OCI-LY1 (cell line): ENCODE results near the gene LRRC40.

Source experiments
- H2AFZ ChIP-seq: fragments of 200-600 bp; sonication (generic), shearing (Covaris generic); 2 replicates; pipeline ENCODE4 v1.6.0; 2014; ENCODE audit warnings: antibody characterized with exemption, mild to moderate bottlenecking, low read length
- H3F3A ChIP-seq: fragments of 200-600 bp; sonication (generic), shearing (Covaris generic); 2 replicates; pipeline ENCODE4 v1.6.0; 2014; ENCODE audit warnings: mild to moderate bottlenecking, antibody characterized with exemption, low read length, moderate library complexity; ENCODE audit not compliant: insufficient read depth
- H3K27ac ChIP-seq: fragments of 200-600 bp; sonication (generic); 2 replicates; pipeline ENCODE4 v1.5.1; 2014; ENCODE audit warnings: low read length, mixed run types, mild to moderate bottlenecking, low read depth; ENCODE audit not compliant: poor library complexity, severe bottlenecking
- H3K27me3 ChIP-seq: fragments of 200-600 bp; sonication (generic); 2 replicates; pipeline ENCODE4 v1.6.0; 2014; ENCODE audit warnings: antibody characterized with exemption, mild to moderate bottlenecking, low read length, moderate library complexity; ENCODE audit not compliant: insufficient read depth
- H3K36me3 ChIP-seq: fragments of 200-600 bp; sonication (generic); 2 replicates; pipeline ENCODE4 v1.6.1; 2014; ENCODE audit warnings: mild to moderate bottlenecking, antibody characterized with exemption, low read length, moderate library complexity, mixed read lengths; ENCODE audit not compliant: insufficient read depth
- H3K4me1 ChIP-seq: fragments of 200-600 bp; sonication (generic); 2 replicates; pipeline ENCODE4 v1.5.1; 2014; ENCODE audit warnings: mild to moderate bottlenecking, low read length, moderate library complexity; ENCODE audit not compliant: insufficient read depth, severe bottlenecking
- H3K4me2 ChIP-seq: fragments of 200-600 bp; sonication (generic), shearing (Covaris generic); 2 replicates; pipeline ENCODE4 v1.6.1; 2014; ENCODE audit warnings: low read length
- H3K4me3 ChIP-seq: fragments of 200-600 bp; sonication (generic); 2 replicates; pipeline ENCODE4 v1.5.1; 2014; ENCODE audit warnings: low read length, low read depth, mild to moderate bottlenecking, mixed read lengths; ENCODE audit not compliant: poor library complexity, severe bottlenecking
- H3K79me2 ChIP-seq: fragments of 200-600 bp; shearing (Covaris generic); 2 replicates; pipeline ENCODE4 v1.6.1; 2016; ENCODE audit warnings: mixed run types, low read length, mixed read lengths; ENCODE audit not compliant: insufficient read depth
- H3K9ac ChIP-seq: fragments of 200-600 bp; sonication (generic), shearing (Covaris generic); 2 replicates; pipeline ENCODE4 v1.6.1; 2014; ENCODE audit warnings: mild to moderate bottlenecking, low read length, mixed read lengths
- H3K9me2 ChIP-seq: fragments of 200-600 bp; sonication (generic), shearing (Covaris generic); 2 replicates; pipeline ENCODE4 v1.6.1; 2014; ENCODE audit warnings: low read depth, mild to moderate bottlenecking, low read length, mixed read lengths
- H3K9me3 ChIP-seq: fragments of 200-600 bp; shearing (Covaris generic); 2 replicates; pipeline ENCODE4 v1.6.1; 2014; ENCODE audit warnings: low read length, mixed read lengths
- H4K20me1 ChIP-seq: fragments of 200-600 bp; sonication (generic), shearing (Covaris generic); 2 replicates; pipeline ENCODE4 v1.6.0; 2016; ENCODE audit warnings: mild to moderate bottlenecking, low read length; ENCODE audit not compliant: insufficient read depth
- EZH2 ChIP-seq: fragments of 200-600 bp; sonication (generic), shearing (Covaris generic); IDR thresholded peaks from 2 replicates; pipeline ENCODE4 v1.8.0; 2017; ENCODE audit warnings: borderline replicate concordance, mixed run types, mild to moderate bottlenecking, antibody characterized with exemption, low read length, moderate library complexity, mixed read lengths
- TF ChIP-seq, protein P1 (sequence below): fragments of 200-600 bp; sonication (generic), shearing (Covaris generic); IDR thresholded peaks from 2 replicates; pipeline ENCODE4 v1.5.1; 2017; ENCODE audit warnings: mild to moderate bottlenecking, antibody characterized with exemption, low read length, moderate library complexity, mixed read lengths

Gene LRRC40

DNA sequence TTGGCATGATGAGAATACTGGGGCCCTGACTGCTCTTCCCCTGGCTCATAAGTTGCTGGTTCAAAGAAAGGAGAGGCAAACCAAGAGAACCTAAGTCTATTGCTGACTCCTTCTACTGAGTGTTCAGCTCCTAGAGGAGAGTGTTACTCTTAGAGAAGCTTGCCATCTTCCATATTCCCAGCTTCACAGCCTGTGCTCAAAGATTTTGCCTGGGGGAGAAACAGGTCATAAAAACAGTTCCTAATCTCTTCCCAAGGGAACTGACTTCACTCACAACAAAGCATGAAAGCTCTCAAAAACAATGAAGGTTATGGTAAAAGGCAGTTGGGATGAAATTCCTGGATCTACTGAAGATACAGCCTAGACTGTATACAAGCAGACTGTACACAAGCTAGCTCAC is 37.1 kb downstream of the LRRC40 start:
- no peaks in the 10 kb centered on the region for H3K9me2 ChIP-seq
- H3K79me2 ChIP-seq = no peaks in the 10 kb centered on the region
- H3K4me3 ChIP-seq = no peak overlapping the region
- H3K27me3 ChIP-seq = no peaks in the 10 kb centered on the region
- H3K9ac ChIP-seq = no peak overlapping the region
- H3K9me3 ChIP-seq = no peaks in the 10 kb centered on the region
- no peak for TF ChIP-seq EZH2
- TF ChIP-seq, protein P1, sequence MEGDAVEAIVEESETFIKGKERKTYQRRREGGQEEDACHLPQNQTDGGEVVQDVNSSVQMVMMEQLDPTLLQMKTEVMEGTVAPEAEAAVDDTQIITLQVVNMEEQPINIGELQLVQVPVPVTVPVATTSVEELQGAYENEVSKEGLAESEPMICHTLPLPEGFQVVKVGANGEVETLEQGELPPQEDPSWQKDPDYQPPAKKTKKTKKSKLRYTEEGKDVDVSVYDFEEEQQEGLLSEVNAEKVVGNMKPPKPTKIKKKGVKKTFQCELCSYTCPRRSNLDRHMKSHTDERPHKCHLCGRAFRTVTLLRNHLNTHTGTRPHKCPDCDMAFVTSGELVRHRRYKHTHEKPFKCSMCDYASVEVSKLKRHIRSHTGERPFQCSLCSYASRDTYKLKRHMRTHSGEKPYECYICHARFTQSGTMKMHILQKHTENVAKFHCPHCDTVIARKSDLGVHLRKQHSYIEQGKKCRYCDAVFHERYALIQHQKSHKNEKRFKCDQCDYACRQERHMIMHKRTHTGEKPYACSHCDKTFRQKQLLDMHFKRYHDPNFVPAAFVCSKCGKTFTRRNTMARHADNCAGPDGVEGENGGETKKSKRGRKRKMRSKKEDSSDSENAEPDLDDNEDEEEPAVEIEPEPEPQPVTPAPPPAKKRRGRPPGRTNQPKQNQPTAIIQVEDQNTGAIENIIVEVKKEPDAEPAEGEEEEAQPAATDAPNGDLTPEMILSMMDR = no peak
- H3F3A ChIP-seq = no peaks in the 10 kb centered on the region
- no peak overlapping the region for H3K27ac ChIP-seq
- no peaks in the 10 kb centered on the region for H4K20me1 ChIP-seq
- H3K4me2 ChIP-seq = no peak overlapping the region
- H2AFZ ChIP-seq = no peak overlapping the region
- peaks cover 9% of the 10 kb centered on the region; the same call in 1 of the 2 replicates for H3K36me3 ChIP-seq
- H3K4me1 ChIP-seq = no peaks in the 10 kb centered on the region

DNA sequence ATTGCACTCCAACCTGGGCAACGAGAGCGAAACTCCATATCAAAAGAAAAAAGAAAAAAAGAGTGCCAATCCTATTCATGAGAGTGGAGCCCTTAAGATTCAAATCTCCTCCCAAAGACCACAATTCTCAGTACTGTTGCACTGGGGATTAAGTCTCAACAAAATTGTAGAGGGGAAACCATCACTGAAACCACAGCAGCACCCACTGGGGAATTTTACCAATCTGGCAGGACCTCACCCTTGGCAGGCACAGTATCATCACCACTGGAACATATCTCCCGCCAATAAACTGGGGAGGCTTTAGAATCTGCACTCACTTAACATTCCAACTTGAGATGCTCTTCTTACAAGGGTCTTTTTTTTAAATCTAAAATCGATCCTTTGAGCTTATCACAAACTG is 41.0 kb downstream of the LRRC40 start:
- Histone ChIP-seq H3K4me2 (no peak overlapping the region), H3F3A (no peaks in the 10 kb centered on the region), H4K20me1 (no peaks in the 10 kb centered on the region)

GRCh38 chr1:70156529-70157120 is 48.8 kb downstream of the LRRC40 start:
- no peaks in the 10 kb centered on the region for H4K20me1 ChIP-seq
- no peak overlapping the region for H3K9ac ChIP-seq
- no peaks in the 10 kb centered on the region; the same call in 1 of the 2 replicates for H3K36me3 ChIP-seq
- no peak overlapping the region for H3K4me2 ChIP-seq
- no peaks in the 10 kb centered on the region for H3F3A ChIP-seq
- no peaks in the 10 kb centered on the region for H3K9me3 ChIP-seq
- H3K4me1 ChIP-seq = no peaks in the 10 kb centered on the region
- H3K27ac ChIP-seq = no peak overlapping the region
- H3K4me3 ChIP-seq = no peak overlapping the region
- no peaks in the 10 kb centered on the region for H3K79me2 ChIP-seq
- TF ChIP-seq, protein P1 = no peak
- no peak for TF ChIP-seq EZH2
- no peaks in the 10 kb centered on the region for H3K27me3 ChIP-seq
- no peaks in the 10 kb centered on the region for H3K9me2 ChIP-seq
- H2AFZ ChIP-seq = no peak overlapping the region

More for the DNA sequence above, 41.0 kb downstream of the LRRC40 start:
- no peak for TF ChIP-seq EZH2
- no peaks in the 10 kb centered on the region; the same call in 1 of the 2 replicates for H3K36me3 ChIP-seq
- no peak overlapping the region for H3K27ac ChIP-seq
- no peaks in the 10 kb centered on the region for H3K4me1 ChIP-seq
- no peaks in the 10 kb centered on the region for H3K79me2 ChIP-seq
- no peaks in the 10 kb centered on the region for H3K9me2 ChIP-seq
- no peak overlapping the region for H3K9ac ChIP-seq
- H3K4me3 ChIP-seq = no peak overlapping the region
- H3K27me3 ChIP-seq = no peaks in the 10 kb centered on the region
- H3K9me3 ChIP-seq = no peaks in the 10 kb centered on the region
- H2AFZ ChIP-seq = no peak overlapping the region

- Histone ChIP-seq H2AFZ (no peak overlapping the region), H3K4me3 (no peak overlapping the region), H3K9me3 (no peaks in the 10 kb centered on the region), H3F3A (no peaks in the 10 kb centered on the region), H3K4me2 (no peak overlapping the region), H3K36me3 (peaks cover 5% of the 10 kb centered on the region; the same call in 1 of the 2 replicates), H3K27ac (no peak overlapping the region), H3K9me2 (no peaks in the 10 kb centered on the region), H4K20me1 (no peaks in the 10 kb centered on the region), H3K9ac (no peak overlapping the region), H3K79me2 (no peaks in the 10 kb centered on the region), H3K4me1 (no peaks in the 10 kb centered on the region), H3K27me3 (no peaks in the 10 kb centered on the region)
- TF ChIP-seq, protein P1 = no peak
- no peak for TF ChIP-seq EZH2
These were observed 51.6 kb downstream of the LRRC40 start for GRCh38 chr1:70153739-70154138.
